OCI-LY3 (cell line): ENCODE measurements around the gene KIF18B.

Experiments used
- H2AFZ ChIP-seq: fragments of 200-600, 300-600 bp; shearing (Covaris generic); 2 replicates; pipeline ENCODE4 v1.6.0; 2014; ENCODE audit warnings: antibody characterized with exemption, low read depth, low read length
- H3K27ac ChIP-seq: fragments of 200-600, 300-600 bp; sonication (generic); 2 replicates; pipeline ENCODE4 v1.5.1; 2014; ENCODE audit warnings: mild to moderate bottlenecking, low read length, moderate library complexity, mixed read lengths
- H3K27me3 ChIP-seq: fragments of 200-600, 300-600 bp; sonication (generic); 2 replicates; pipeline ENCODE4 v1.6.1; 2014; ENCODE audit warnings: low read depth, low read length, mixed read lengths
- H3K36me3 ChIP-seq: fragments of 200-600, 300-600 bp; sonication (generic); replicated peaks from 2 replicates; pipeline ENCODE3; 2014; ENCODE audit warnings: low read depth, low read length, mixed read lengths
- H3K4me1 ChIP-seq: fragments of 300-600, 200-600 bp; sonication (generic); 2 replicates; pipeline ENCODE4 v1.6.1; 2014; ENCODE audit warnings: low read length, mixed read lengths
- H3K4me2 ChIP-seq: fragments of 200-600, 300-600 bp; sonication (generic); 2 replicates; pipeline ENCODE4 v1.6.1; 2014; ENCODE audit warnings: low read length, mixed read lengths
- H3K4me3 ChIP-seq: fragments of 300-600, 200-600 bp; sonication (generic); 2 replicates; pipeline ENCODE4 v1.5.1; 2014; ENCODE audit warnings: antibody characterized with exemption, mild to moderate bottlenecking, low read length, moderate library complexity
- H3K79me2 ChIP-seq: fragments of 300-600, 200-600 bp; shearing (Covaris generic); 2 replicates; pipeline ENCODE4 v1.6.1; 2014; ENCODE audit warnings: mild to moderate bottlenecking, low read length, mixed read lengths
- H3K9ac ChIP-seq: fragments of 300-600, 200-600 bp; shearing (Covaris generic); 2 replicates; pipeline ENCODE4 v1.6.0; 2014; ENCODE audit warnings: mild to moderate bottlenecking, low read length, moderate library complexity
- H3K9me3 ChIP-seq: fragments of 200-600, 300-600 bp; shearing (Covaris generic); 2 replicates; pipeline ENCODE4 v1.6.1; 2014; ENCODE audit warnings: low read length, mixed read lengths; ENCODE audit not compliant: insufficient read depth
- H4K20me1 ChIP-seq: fragments of 200-600, 300-600 bp; sonication (generic); 2 replicates; pipeline ENCODE4 v1.6.1; 2016; ENCODE audit warnings: low read length, mixed read lengths; ENCODE audit not compliant: insufficient read depth
- EZH2phosphoT487 ChIP-seq: fragments of 200-600 bp; shearing (Covaris generic); IDR thresholded peaks from 2 replicates; pipeline ENCODE4 v1.6.1; 2018; ENCODE audit warnings: antibody characterized with exemption, mixed run types, low read depth
- TF ChIP-seq, protein P1 (sequence below): fragments of 200-600, 300-600 bp; sonication (generic); IDR thresholded peaks from 2 replicates; pipeline ENCODE4 v1.5.1; 2014; ENCODE audit warnings: antibody characterized with exemption, low read length, low read depth

Gene KIF18B

DNA sequence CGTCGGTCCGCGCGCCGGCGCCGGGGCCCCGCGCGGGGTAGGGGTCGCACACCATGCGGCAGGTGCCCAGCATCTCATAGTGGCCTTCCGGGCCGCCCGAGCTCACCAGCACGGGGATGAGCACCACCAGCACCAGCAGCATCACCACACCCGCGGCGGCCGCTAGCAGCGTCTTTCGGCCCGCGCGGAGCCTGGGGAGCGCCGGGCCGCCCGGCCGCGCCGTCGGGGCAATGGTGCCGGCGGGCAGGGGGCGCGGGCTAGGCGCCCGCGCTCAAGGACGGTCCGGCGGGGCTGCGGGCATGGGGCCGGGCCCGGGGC is 20.3 kb upstream of the KIF18B start:
- H3K27me3 ChIP-seq: no peaks in the 10 kb centered on the region
- no peaks in the 10 kb centered on the region for H3K36me3 ChIP-seq
- no peak overlapping the region for H3K9ac ChIP-seq
- H3K9me3 ChIP-seq: no peaks in the 10 kb centered on the region
- no peak overlapping the region for H3K27ac ChIP-seq
- no peaks in the 10 kb centered on the region for H3K4me1 ChIP-seq
- no peaks in the 10 kb centered on the region for H4K20me1 ChIP-seq
- no peak overlapping the region for H3K4me2 ChIP-seq
- H2AFZ ChIP-seq: no peak overlapping the region
- no peak overlapping the region for H3K4me3 ChIP-seq
- TF ChIP-seq, protein P1, sequence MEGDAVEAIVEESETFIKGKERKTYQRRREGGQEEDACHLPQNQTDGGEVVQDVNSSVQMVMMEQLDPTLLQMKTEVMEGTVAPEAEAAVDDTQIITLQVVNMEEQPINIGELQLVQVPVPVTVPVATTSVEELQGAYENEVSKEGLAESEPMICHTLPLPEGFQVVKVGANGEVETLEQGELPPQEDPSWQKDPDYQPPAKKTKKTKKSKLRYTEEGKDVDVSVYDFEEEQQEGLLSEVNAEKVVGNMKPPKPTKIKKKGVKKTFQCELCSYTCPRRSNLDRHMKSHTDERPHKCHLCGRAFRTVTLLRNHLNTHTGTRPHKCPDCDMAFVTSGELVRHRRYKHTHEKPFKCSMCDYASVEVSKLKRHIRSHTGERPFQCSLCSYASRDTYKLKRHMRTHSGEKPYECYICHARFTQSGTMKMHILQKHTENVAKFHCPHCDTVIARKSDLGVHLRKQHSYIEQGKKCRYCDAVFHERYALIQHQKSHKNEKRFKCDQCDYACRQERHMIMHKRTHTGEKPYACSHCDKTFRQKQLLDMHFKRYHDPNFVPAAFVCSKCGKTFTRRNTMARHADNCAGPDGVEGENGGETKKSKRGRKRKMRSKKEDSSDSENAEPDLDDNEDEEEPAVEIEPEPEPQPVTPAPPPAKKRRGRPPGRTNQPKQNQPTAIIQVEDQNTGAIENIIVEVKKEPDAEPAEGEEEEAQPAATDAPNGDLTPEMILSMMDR: no peak
- no peak for TF ChIP-seq EZH2phosphoT487
- H3K79me2 ChIP-seq: no peaks in the 10 kb centered on the region

DNA sequence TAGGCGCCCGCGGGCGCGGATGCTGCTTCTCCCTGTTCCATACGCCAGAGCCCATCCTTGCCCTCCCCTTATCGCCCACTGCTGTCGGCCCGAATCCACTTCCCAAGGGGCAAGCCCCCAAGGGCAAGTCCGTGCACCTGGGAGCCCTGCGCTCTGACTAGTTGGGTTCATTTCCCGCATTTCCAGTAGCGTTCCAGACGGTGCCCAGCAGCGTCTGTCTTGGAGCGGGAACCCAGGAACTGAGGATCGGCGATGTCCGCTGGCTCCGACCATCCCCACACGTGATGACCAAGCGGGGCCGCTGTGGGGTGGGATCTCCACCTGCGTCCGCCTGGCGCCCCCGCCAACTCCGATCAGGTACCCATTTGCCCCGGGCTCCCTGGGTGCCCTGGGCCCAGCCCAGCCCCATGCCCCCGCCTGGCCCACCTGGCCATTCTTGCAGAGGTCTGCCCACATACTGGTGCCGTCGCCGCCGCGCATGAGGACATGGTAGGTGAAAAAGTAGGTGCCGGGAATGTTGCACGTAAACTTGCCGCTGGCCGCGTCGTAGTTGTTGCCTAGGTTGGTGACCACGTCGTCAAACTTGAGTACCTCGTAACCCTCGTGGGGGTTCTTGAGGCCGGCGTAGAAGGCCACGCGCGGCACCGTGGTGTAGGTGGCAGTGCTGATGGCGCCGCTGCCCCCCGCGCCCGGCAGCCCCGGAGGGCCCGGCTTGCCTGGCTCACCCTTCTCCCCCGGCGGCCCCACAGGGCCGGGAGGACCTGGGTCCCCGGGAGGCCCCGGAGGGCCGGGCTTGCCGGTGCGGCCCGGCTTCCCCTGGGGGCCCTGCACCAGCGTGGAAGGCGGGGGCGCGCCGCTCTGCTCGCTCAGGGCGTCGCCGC is 19.7 kb upstream of the KIF18B start:
- no peak overlapping the region for H2AFZ ChIP-seq
- H3K27me3 ChIP-seq: no peaks in the 10 kb centered on the region
- no peak overlapping the region for H3K9ac ChIP-seq
- H4K20me1 ChIP-seq: no peaks in the 10 kb centered on the region
- H3K4me1 ChIP-seq: no peaks in the 10 kb centered on the region
- TF ChIP-seq, protein P1: no peak
- no peak for TF ChIP-seq EZH2phosphoT487
- H3K9me3 ChIP-seq: no peaks in the 10 kb centered on the region
- no peaks in the 10 kb centered on the region for H3K79me2 ChIP-seq
- no peak overlapping the region for H3K4me3 ChIP-seq
- no peak overlapping the region for H3K4me2 ChIP-seq
- no peaks in the 10 kb centered on the region for H3K36me3 ChIP-seq
- no peak overlapping the region for H3K27ac ChIP-seq

DNA sequence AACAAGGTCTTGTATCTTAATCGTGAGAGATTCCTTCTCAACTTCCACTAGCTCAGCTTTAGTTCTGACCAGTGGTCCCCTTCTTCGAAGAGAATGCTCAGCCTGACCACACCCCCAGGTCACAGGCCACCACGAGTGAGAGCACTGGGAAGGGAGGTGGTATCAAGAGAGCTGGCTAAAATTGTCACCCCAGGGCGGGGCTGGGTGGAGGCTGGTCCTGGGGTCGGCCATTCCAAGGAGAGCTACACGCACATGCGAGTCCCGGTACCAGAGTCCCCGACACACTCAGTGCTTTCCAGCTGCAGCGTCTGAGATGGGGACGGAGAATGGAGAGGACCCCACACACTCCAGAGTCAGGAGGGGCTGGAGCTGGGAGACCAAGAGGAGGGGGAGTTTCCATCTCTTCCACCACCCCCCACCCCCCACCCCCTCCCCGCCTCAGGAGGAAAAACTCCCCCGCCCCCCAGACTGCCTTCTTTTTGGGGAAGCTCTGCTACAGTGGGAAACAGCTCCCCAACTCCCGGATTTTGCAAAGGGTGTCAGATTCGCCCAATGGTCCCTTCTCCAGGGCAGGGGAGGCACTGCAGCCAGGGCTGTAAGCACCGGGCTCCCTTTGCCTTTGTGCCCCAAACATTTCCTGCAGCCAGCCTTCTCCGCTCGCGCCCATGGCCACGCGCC is 18.9 kb upstream of the KIF18B start:
- H3K79me2 ChIP-seq: no peaks in the 10 kb centered on the region
- no peaks in the 10 kb centered on the region for H3K27me3 ChIP-seq
- no peak overlapping the region for H3K4me3 ChIP-seq
- TF ChIP-seq, protein P1: no peak
- no peak for TF ChIP-seq EZH2phosphoT487
- no peak overlapping the region for H3K27ac ChIP-seq
- no peaks in the 10 kb centered on the region for H4K20me1 ChIP-seq
- H3K4me2 ChIP-seq: no peak overlapping the region
- no peaks in the 10 kb centered on the region for H3K36me3 ChIP-seq
- no peaks in the 10 kb centered on the region for H3K9me3 ChIP-seq
- H3K4me1 ChIP-seq: no peaks in the 10 kb centered on the region
- no peak overlapping the region for H3K9ac ChIP-seq
- no peak overlapping the region for H2AFZ ChIP-seq

DNA sequence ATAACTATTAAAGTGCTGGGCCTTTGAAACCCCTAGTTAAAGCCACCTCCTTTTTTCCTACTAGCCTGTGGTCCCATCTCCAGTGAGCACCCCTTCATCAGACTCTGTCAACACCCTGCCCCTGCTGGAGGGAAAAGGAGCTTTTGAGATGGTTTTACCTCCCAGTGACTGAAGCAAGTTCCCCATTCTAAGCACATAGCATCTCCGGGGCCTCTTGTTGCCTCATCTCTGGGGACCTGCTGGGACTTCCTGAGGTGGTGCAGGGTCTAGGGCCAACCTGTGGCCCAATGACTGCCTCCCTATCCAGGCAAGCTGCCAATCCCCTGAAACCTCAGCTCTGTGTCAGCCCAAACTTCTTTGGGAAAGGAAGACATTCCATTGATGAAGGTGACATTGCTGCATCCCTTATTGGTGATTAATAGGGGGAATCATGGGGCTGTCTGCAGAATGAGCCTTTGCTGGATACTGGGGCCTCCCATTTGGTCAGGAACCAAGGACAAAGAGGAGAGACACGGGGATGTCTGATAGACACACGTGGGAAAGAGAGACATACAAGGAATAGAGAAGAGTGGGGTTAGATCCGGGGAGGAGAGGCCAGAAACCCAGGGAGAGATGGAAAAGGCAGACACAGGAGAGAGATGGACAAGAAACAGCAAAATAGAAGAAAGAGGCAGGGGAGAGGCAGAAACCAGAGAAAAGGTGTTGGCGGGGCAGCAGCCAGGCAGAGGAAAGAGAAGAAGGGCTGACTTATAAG is 18.1 kb upstream of the KIF18B start:
- Histone ChIP-seq H3K9me3 (no peaks in the 10 kb centered on the region), H3K4me1 (no peaks in the 10 kb centered on the region), H3K79me2 (no peaks in the 10 kb centered on the region), H3K4me3 (no peak overlapping the region), H3K27me3 (no peaks in the 10 kb centered on the region), H3K9ac (no peak overlapping the region), H3K4me2 (no peak overlapping the region), H2AFZ (no peak overlapping the region), H3K36me3 (no peaks in the 10 kb centered on the region), H4K20me1 (no peaks in the 10 kb centered on the region), H3K27ac (no peak overlapping the region)
- TF ChIP-seq, protein P1: no peak
- no peak for TF ChIP-seq EZH2phosphoT487
